ENCODE data around the gene AGPAT3.

The AGPAT3 gene

DNA sequence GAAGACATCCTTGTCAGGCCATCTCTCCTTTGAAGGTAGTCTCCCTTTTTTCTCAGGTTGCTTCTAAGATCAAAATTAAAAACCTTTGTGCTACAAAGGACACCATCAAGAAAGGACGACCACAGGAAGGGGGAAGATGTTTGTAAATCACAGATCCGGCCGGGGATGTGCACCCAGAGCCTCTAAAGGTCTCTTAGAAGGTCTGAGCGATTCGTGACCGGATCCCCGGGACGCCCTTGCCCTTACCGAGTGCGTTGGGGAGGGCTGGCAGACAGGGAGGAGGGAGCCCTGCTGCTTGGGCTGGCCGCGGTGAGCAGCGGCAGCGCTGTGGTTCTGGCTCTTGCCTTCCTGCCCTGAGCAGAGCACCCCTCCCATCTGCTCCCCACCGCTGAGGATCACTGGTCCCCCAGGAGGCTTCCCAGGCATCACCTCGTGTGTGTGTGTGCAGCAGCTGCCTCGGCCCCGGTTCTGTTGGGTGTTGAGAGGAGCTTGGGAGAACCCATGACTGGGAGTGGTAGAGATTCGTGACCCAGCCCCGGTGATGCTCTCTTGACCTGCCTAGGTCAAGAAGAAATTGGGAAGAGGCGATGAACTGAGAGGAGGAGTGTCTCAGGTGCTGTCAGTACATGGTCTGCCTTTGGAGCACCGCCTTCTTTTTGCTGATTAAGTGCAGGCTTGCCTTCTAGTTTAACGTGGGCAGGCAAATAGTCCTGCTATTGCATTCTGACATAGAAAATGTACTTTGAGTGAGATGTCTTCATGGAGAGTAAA, 34.5 kb downstream of the AGPAT3 start:
- TF ChIP-seq, protein P1, sequence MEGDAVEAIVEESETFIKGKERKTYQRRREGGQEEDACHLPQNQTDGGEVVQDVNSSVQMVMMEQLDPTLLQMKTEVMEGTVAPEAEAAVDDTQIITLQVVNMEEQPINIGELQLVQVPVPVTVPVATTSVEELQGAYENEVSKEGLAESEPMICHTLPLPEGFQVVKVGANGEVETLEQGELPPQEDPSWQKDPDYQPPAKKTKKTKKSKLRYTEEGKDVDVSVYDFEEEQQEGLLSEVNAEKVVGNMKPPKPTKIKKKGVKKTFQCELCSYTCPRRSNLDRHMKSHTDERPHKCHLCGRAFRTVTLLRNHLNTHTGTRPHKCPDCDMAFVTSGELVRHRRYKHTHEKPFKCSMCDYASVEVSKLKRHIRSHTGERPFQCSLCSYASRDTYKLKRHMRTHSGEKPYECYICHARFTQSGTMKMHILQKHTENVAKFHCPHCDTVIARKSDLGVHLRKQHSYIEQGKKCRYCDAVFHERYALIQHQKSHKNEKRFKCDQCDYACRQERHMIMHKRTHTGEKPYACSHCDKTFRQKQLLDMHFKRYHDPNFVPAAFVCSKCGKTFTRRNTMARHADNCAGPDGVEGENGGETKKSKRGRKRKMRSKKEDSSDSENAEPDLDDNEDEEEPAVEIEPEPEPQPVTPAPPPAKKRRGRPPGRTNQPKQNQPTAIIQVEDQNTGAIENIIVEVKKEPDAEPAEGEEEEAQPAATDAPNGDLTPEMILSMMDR (IDR thresholded peaks at IDR 0.05; ENCODE audit: insufficient read depth, low read length, missing control alignments) = no peak
- DNase-seq (ENCODE audit: low read depth, low spot score) = no peak
- H3K4me3 ChIP-seq (ENCODE audit: low read depth, low read length) = no peak overlapping the region
- CTCF ChIA-PET = interaction anchor here (1.2 kb wide), 1 partner anchor 110 kb away, joined by 3 read pairs; the partner anchor contains the start of gene RRP1
- POLR2A ChIA-PET = no interaction called here

DNA sequence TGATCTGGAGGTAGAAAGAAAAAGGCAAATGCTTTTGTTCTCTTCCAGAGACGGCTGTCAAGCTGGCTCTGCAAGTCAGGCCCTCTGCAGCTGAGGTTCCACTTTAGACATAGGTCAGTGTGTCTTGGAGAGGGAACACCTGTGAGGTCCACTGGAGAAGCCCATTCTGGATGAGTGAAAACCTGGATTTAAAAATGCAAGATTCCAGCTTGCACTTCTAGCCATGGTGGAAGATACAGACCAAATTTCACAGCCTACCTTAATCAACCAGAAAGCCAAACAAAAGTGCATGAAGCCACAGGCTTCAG, 35.0 kb downstream of the AGPAT3 start:
- no peak for DNase-seq (ENCODE audit: low read depth, low spot score)
- TF ChIP-seq, protein P1 (IDR thresholded peaks at IDR 0.05; ENCODE audit: insufficient read depth, low read length, missing control alignments) = no peak
- ChIA-PET CTCF (interaction anchor here (1.2 kb wide), 1 partner anchor 110 kb away, joined by 3 read pairs; the partner anchor contains the start of gene RRP1), POLR2A (no interaction called here)
- H3K4me3 ChIP-seq (ENCODE audit: low read depth, low read length) = no peak overlapping the region

DNA sequence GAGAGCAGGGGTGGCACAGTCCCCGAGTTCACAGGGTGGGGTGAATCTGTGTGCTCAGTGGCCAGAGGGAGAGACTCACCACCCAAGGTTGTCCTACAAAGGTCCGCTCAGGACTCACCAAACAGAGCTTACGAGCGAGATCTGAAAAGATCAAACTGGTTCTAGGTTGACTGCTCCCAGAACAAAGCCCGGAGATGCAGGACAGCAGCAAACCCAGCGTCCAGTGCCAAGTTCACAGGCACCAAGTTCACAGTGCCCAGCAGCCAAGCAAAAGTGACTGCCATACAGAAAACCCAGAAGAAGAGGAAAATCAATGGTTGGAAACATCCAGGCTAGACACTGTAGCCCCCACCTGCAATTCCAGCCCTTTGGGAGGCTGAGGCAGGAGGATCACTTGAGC, 35.7 kb downstream of the AGPAT3 start:
- TF ChIP-seq, protein P1 (IDR thresholded peaks at IDR 0.05; ENCODE audit: insufficient read depth, low read length, missing control alignments) = no peak
- no peak overlapping the region for H3K4me3 ChIP-seq (ENCODE audit: low read depth, low read length)
- POLR2A ChIA-PET = no interaction called here
- CTCF ChIA-PET = interaction anchor here (0.9 to 1.2 kb wide), 2 partner anchors 35 to 111 kb away, joined by 3 read pairs; partner anchors contain the start of gene RRP1
- DNase-seq (ENCODE audit: low read depth, low spot score) = no peak

DNA sequence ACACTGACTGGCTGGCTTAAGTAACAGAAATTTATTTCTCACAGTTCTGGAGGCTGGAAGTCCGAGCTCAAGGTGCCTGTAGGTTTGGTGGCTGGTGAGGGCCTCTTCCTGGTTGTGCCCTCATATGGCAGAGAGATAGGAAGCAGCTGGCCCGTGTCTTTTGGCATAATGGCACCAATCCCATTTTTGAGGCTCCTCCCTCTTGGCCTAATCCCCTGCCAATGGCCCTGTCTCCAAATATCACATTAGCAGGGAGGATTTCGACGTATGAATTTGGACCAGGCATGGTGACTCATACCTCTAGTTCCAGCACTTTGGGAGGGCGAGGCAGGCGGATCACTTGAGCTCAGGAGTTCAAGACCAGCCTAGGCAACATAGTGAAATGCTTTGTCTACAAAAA, 37.4 kb downstream of the AGPAT3 start:
- TF ChIP-seq, protein P1 (IDR thresholded peaks at IDR 0.05; ENCODE audit: insufficient read depth, low read length, missing control alignments) = no peak
- DNase-seq (ENCODE audit: low read depth, low spot score) = no peak
- CTCF ChIA-PET = no interaction called here

DNA sequence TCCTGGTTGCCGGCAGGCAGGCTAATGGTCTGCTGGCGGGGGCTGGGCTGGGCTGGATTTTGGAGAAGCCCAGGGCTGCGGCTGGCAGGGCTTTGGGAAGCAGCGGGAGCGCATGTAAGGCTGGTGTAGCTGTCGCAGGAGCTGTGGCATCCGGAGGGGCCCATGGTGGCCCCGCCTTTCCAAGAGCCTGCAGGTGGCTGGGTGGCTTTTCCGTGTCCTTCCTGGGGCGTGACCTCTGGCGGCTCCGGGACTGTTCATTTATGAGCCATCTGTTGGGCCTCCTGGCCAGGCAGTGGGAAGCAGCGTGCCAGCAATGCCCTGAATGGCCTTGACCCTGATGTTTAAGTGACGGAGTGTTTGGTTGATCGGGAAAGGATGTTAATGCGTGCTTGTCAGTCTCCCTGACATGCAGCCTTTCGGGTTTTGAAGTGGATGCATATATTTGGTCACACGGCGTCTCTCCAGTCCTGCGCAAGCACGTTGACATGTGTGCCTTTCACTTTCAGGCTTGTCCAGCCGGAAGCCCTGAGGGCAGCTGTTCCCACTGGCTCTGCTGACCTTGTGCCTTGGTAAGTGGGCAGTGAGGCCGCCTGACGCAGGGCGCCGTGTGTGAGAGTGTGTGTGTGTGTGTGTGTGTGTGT, 38.5 kb downstream of the AGPAT3 start:
- ChIA-PET POLR2A (no interaction called here), CTCF (interaction anchor here (0.6 kb wide), 1 partner anchor 42 kb away, joined by 3 read pairs; no protein-coding TSS in a partner anchor)
- H3K4me3 ChIP-seq (ENCODE audit: low read depth, low read length) = no peak overlapping the region
- DNase-seq (ENCODE audit: low read depth, low spot score) = no peak
- TF ChIP-seq, protein P1 (IDR thresholded peaks at IDR 0.05; ENCODE audit: insufficient read depth, low read length, missing control alignments) = no peak

More for the DNA sequence above, 37.4 kb downstream of the AGPAT3 start:
- POLR2A ChIA-PET = no interaction called here
- H3K4me3 ChIP-seq (ENCODE audit: low read depth, low read length) = no peak overlapping the region

DNA sequence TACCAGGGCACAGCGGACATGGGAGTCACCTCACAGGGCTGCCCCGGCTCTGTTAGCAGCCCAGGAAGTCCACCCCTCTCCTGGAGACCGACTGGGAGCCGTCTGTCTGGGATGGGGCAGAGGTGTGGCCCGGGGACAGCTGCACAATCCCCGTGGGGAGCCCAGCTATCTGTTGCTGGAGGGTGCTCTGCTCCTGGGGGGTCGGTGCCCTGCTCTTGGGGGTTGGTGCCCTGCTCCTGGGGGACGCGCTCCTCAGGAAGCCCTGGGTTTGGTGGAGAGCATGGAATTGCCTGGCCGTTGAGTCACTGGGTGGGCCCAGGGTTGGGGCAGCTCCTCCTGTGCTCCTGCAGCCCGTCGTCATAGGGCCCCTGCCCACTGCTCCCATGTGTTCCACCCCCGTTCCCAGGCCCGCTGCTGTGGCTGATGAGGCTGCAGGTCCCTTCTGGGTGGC, 39.3 kb downstream of the AGPAT3 start:
- CTCF ChIA-PET = interaction anchor here (0.6 kb wide), 1 partner anchor 42 kb away, joined by 3 read pairs; no protein-coding TSS in a partner anchor
- H3K4me3 ChIP-seq (ENCODE audit: low read depth, low read length) = no peak overlapping the region
- POLR2A ChIA-PET = no interaction called here
- DNase-seq (ENCODE audit: low read depth, low spot score) = no peak
- TF ChIP-seq, protein P1 (IDR thresholded peaks at IDR 0.05; ENCODE audit: insufficient read depth, low read length, missing control alignments) = no peak
